ENCODE data around the gene PTPRE.
A peak's percentile ranks its signal among the peaks of the same experiment; 100 is the strongest.

The PTPRE gene

GRCh38 chr10:127863231-127863825 is 43.6 kb upstream of the PTPRE start:
- TF ChIP-seq SETDB1 (IDR thresholded peaks at IDR 0.05; ENCODE audit: insufficient read length, low read length) (peak; percentile 99), MEIS1 (CRISPR knock-in tag; IDR thresholded peaks at IDR 0.05; ENCODE audit: borderline replicate concordance) (no peak), ZFP3 (tag by site-specific recombination; IDR thresholded peaks at IDR 0.05; ENCODE audit: low read depth) (no peak), TRIM28 (IDR thresholded peaks at IDR 0.05; ENCODE audit: borderline replicate concordance, low read length) (peak; percentile 91)
- Histone ChIP-seq H3K27ac (ENCODE audit: extremely low read depth, low read depth, low read length) (no peak overlapping the region), H3K36me3 (ENCODE audit: control insufficient read depth in 2 of 2, insufficient read depth in 1 of 2, low read length in 2 of 2) (no peaks in the 10 kb centered on the region), H3K9me3 (ENCODE audit: control insufficient read depth, insufficient read depth, low read depth, low read length) (no peaks in the 10 kb centered on the region; the same call in 1 of the 2 replicates), H3K4me1 (ENCODE audit: control insufficient read depth, insufficient read depth, low read length) (no peaks in the 10 kb centered on the region), H3K4me3 (ENCODE audit: low read depth, low read length) (no peak overlapping the region)
- CTCF ChIA-PET, result interaction anchor here (0.6 to 1.6 kb wide), 3 partner anchors 10 to 328 kb away, joined by 3 to 10 read pairs (median 4); no protein-coding TSS in a partner anchor
- POLR2A ChIA-PET, result interaction anchor here (0.7 kb wide), 1 partner anchor 9 kb away, joined by 3 read pairs; no protein-coding TSS in a partner anchor

DNA sequence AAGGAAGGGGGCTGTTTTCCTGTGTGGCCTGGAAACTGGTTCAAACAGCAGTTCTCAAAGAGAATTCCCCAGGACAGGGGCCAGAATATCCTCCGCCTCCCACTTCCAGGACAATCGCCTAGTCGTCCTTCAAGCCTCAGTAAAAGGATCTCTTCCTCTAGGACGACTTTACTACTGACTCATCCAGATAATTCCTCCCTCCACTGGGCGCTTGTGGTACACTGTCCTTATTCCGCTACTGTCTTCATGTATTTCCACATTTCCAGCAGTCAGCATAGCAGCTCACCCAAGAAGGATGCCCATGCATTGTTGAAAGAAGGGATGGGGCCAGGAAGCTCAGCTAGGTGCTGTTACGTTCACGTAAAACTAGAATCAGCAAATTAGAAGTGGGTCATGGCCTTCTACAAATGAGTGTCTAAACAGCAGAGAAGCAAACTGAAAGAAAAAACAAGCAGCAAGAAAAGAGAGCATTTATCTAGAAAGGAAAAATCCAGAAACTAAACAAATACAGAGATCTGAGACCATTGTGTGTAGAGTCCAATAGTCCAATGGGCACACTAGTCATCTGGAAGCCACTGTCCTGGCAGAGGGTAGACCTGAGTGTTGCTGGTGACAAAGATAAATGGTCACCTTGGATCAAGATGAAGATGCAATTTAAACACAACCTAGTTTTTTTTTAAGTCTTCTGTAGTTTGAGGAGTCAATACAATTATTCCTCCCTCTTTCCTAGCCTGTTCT is 40.5 kb upstream of the PTPRE start:
- H3K4me1 ChIP-seq (ENCODE audit: control insufficient read depth, insufficient read depth, low read length), result no peaks in the 10 kb centered on the region
- TF ChIP-seq ZNF302 (tag by site-specific recombination; IDR thresholded peaks at IDR 0.05; ENCODE audit: low read depth) (no peak), ZNF175 (tag by site-specific recombination; IDR thresholded peaks at IDR 0.05) (no peak), ZNF792 (tag by site-specific recombination; IDR thresholded peaks at IDR 0.05) (no peak), BCL11B (tag by site-specific recombination; IDR thresholded peaks at IDR 0.05; ENCODE audit: low read depth) (no peak), ZNF48 (tag by site-specific recombination; IDR thresholded peaks at IDR 0.05) (no peak), ZNF843 (tag by site-specific recombination; IDR thresholded peaks at IDR 0.05) (no peak), ZBTB11 (tag by site-specific recombination; conservative IDR thresholded peaks at IDR 0.05; ENCODE audit: low read depth) (no peak), ZNF239 (tag by site-specific recombination; IDR thresholded peaks at IDR 0.05) (no peak), HOXC10 (CRISPR knock-in tag; IDR thresholded peaks at IDR 0.05) (no peak), ZNF23 (tag by site-specific recombination; IDR thresholded peaks at IDR 0.05; ENCODE audit: borderline replicate concordance) (no peak), ZNF416 (tag by site-specific recombination; IDR thresholded peaks at IDR 0.05) (no peak), ZNF501 (tag by site-specific recombination; IDR thresholded peaks at IDR 0.05) (no peak), HOXA7 (CRISPR knock-in tag; IDR thresholded peaks at IDR 0.05; ENCODE audit: borderline replicate concordance) (no peak), PRDM4 (tag by site-specific recombination; IDR thresholded peaks at IDR 0.05) (no peak), ZNF658 (tag by site-specific recombination; IDR thresholded peaks at IDR 0.05) (no peak), PRDM1 (tag by site-specific recombination; IDR thresholded peaks at IDR 0.05) (no peak), ZNF335 (tag by site-specific recombination; conservative IDR thresholded peaks at IDR 0.05) (no peak), ZNF514 (tag by site-specific recombination; IDR thresholded peaks at IDR 0.05) (no peak)
- TF ChIP-seq, protein P1, sequence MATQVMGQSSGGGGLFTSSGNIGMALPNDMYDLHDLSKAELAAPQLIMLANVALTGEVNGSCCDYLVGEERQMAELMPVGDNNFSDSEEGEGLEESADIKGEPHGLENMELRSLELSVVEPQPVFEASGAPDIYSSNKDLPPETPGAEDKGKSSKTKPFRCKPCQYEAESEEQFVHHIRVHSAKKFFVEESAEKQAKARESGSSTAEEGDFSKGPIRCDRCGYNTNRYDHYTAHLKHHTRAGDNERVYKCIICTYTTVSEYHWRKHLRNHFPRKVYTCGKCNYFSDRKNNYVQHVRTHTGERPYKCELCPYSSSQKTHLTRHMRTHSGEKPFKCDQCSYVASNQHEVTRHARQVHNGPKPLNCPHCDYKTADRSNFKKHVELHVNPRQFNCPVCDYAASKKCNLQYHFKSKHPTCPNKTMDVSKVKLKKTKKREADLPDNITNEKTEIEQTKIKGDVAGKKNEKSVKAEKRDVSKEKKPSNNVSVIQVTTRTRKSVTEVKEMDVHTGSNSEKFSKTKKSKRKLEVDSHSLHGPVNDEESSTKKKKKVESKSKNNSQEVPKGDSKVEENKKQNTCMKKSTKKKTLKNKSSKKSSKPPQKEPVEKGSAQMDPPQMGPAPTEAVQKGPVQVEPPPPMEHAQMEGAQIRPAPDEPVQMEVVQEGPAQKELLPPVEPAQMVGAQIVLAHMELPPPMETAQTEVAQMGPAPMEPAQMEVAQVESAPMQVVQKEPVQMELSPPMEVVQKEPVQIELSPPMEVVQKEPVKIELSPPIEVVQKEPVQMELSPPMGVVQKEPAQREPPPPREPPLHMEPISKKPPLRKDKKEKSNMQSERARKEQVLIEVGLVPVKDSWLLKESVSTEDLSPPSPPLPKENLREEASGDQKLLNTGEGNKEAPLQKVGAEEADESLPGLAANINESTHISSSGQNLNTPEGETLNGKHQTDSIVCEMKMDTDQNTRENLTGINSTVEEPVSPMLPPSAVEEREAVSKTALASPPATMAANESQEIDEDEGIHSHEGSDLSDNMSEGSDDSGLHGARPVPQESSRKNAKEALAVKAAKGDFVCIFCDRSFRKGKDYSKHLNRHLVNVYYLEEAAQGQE (tag by site-specific recombination; IDR thresholded peaks at IDR 0.05), result no peak

More for the DNA sequence above, 40.5 kb upstream of the PTPRE start:
- no peak overlapping the region for H3K4me3 ChIP-seq (ENCODE audit: low read depth, low read length)
- CTCF ChIA-PET, result interaction anchor here (0.5 kb wide), 1 partner anchor 170 kb away, joined by 4 read pairs; no protein-coding TSS in a partner anchor
- H3K36me3 ChIP-seq (ENCODE audit: control insufficient read depth in 2 of 2, insufficient read depth in 1 of 2, low read length in 2 of 2), result no peaks in the 10 kb centered on the region
- H3K27ac ChIP-seq (ENCODE audit: extremely low read depth, low read depth, low read length), result no peak overlapping the region
- H3K9me3 ChIP-seq (ENCODE audit: control insufficient read depth, insufficient read depth, low read depth, low read length), result no peaks in the 10 kb centered on the region; the same call in 1 of the 2 replicates
- POLR2A ChIA-PET, result no interaction called here
